GM23248 (cell line): ENCODE results near the gene NEK2. TPM values are rescaled to one million over a fixed set of nuclear protein-coding genes. Genes with fewer than 3 reads are reported as not detected.
"Not testable (repeated sequence)": the region's sequence is repeated elsewhere in the genome, so short reads cannot be mapped to it uniquely, and the experiment has no call there.

Experiments used
- DNase-seq: peaks from one replicate; pipeline ENCODE4 v3.0.0-alpha.2; 2015
- H2AFZ ChIP-seq: fragments of 200-600 bp; sonication (generic); 2 replicates; pipeline ENCODE4 v1.6.1; 2016; ENCODE audit warnings: antibody characterized with exemption
- H3F3A ChIP-seq: fragments of 200-600 bp; sonication (generic); 2 replicates; pipeline ENCODE4 v1.6.1; 2016; ENCODE audit warnings: mild to moderate bottlenecking, antibody characterized with exemption, mixed run types; ENCODE audit not compliant: insufficient read depth
- H3K27ac ChIP-seq: fragments of 200-600 bp; sonication (generic); 2 replicates; pipeline ENCODE4 v1.5.1; 2016; ENCODE audit warnings: mild to moderate bottlenecking
- H3K27me3 ChIP-seq: fragments of 200-600 bp; sonication (generic); replicated peaks from 2 replicates; pipeline ENCODE4 v1.6.1; 2016; ENCODE audit warnings: mild to moderate bottlenecking; ENCODE audit not compliant: insufficient read depth
- H3K36me3 ChIP-seq: fragments of 200-600 bp; sonication (generic); 2 replicates; pipeline ENCODE4 v1.6.1; 2016; ENCODE audit warnings: low read depth, mild to moderate bottlenecking
- H3K4me1 ChIP-seq: fragments of 200-600 bp; sonication (generic); 2 replicates; pipeline ENCODE4 v1.6.1; 2016; ENCODE audit warnings: mild to moderate bottlenecking; ENCODE audit not compliant: insufficient read depth
- H3K4me2 ChIP-seq: fragments of 200-600 bp; sonication (generic); one replicate; pipeline ENCODE4 v1.6.1; 2016; ENCODE audit warnings: mild to moderate bottlenecking; ENCODE audit not compliant: unreplicated experiment
- H3K4me3 ChIP-seq: fragments of 200-600 bp; sonication (generic); 2 replicates; pipeline ENCODE4 v1.5.1; 2016; ENCODE audit warnings: mild to moderate bottlenecking
- H3K79me2 ChIP-seq: fragments of 200-600 bp; sonication (generic); 2 replicates; pipeline ENCODE4 v1.6.1; 2016; ENCODE audit warnings: mild to moderate bottlenecking; ENCODE audit not compliant: insufficient read depth
- H3K9ac ChIP-seq: fragments of 200-600 bp; sonication (generic); 2 replicates; pipeline ENCODE4 v1.6.1; 2016; ENCODE audit warnings: mild to moderate bottlenecking
- H3K9me2 ChIP-seq: fragments of 200-600 bp; sonication (generic); 2 replicates; pipeline ENCODE4 v1.6.1; 2016; ENCODE audit warnings: mixed run types, mild to moderate bottlenecking, moderate library complexity; ENCODE audit not compliant: insufficient read depth
- H3K9me3 ChIP-seq: fragments of 200-600 bp; sonication (generic); one replicate; pipeline ENCODE4 v1.6.1; 2017; ENCODE audit warnings: low read depth
- H4K20me1 ChIP-seq: fragments of 200-600 bp; sonication (generic); 2 replicates; pipeline ENCODE4 v1.6.0; 2016; ENCODE audit not compliant: insufficient read depth
- EZH2 ChIP-seq: fragments of 200-600 bp; sonication (generic); IDR thresholded peaks from 2 replicates; pipeline ENCODE4 v1.6.1; 2018; ENCODE audit warnings: antibody characterized with exemption, mild to moderate bottlenecking; ENCODE audit not compliant: insufficient read depth, poor library complexity, severe bottlenecking
- EZH2phosphoT487 ChIP-seq: fragments of 200-600 bp; sonication (generic); IDR thresholded peaks from 2 replicates; pipeline ENCODE4 v1.6.1; 2018; ENCODE audit warnings: antibody characterized with exemption, moderate library complexity, mild to moderate bottlenecking, low read depth; ENCODE audit not compliant: insufficient read depth
- WGBS, 2 experiments: methylation state at CpG; one replicate each; pipeline ENCODE4 v1.1.6; 2015 to 2017; ENCODE audit warnings: low lambda C conversion rate in 2 of 2, low coverage in 1 of 2; ENCODE audit errors: missing lambda C conversion rate in 2 of 2; 5-methylcytosine and 5-hydroxymethylcytosine counted together
- in situ Hi-C: fragments of 300-500 bp; cut with MboI; formaldehyde crosslinking; loops from 2 replicates; pipeline ENCODE4 v1.15.0; 2020
- polyA plus RNA-seq: library from polyadenylated mRNA; unstranded; fragments of >200 nt; fragmentation: Nextera tagmentation; extraction: Ambion mirVana; gene quantifications from 2 replicates; pipeline ENCODE4 v1.2.1, GENCODE V29; 2016
- total RNA-seq: library from RNA; depleted of rRNA; stranded (reverse); fragments of >200 nt; shearing (Covaris generic); gene quantifications from 2 replicates; pipeline ENCODE4 v1.2.3, GENCODE V29; 2014

The NEK2 gene
- total and polyA plus RNA-seq, 2 experiments from 2014 or later = 10.6 to 11.3 TPM

DNA sequence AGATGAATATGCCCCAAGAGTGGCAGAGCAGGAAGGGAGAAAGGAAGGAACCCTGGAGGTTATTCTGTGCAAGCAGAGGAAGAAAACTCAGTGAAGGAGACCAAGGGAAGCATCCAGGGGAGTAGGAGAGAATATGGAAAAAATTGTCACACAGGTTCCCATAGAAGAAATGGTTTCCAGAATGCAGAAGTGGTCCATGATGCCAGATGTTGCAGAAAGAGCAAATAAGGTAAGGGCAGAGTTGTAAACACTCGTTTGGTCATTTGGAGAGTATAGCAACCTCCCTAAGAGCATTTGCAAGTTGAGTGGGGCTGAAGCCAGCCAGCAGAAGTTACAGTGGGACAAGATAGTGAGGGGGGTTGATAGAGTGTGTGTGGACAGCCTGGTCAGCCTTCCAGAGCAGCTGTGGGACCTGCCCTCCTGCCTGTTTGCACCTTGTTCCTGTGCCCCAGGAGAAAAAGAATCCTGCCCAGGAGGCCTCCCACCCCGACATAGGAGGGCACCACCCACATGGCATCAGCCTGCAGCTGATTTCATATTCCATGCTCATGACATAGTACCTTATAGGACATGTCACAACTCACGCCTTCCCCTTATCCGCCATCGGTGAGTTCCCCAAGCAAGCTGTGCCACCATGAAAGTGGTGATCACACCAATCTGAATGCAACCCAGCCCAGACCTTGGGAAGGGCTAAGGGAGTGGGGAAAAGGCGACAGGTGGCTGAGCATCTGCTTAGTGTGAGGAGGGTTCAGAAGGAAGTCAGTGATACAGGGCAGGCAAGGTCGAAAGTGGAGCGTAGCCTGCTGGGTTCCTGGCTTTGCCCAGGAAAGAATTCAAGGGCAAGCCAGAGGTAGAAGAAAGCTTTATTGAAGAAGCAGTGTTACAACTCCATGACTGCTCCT, 8.2 kb upstream of the NEK2 start:
- TF ChIP-seq EZH2 (no peak), EZH2phosphoT487 (no peak)
- Histone ChIP-seq H3K27me3 (no peaks in the 10 kb centered on the region), H3K9ac (no peak overlapping the region), H3K4me2 (no peak overlapping the region), H4K20me1 (no peaks in the 10 kb centered on the region), H3K27ac (no peak overlapping the region), H3K79me2 (no peaks in the 10 kb centered on the region), H3K36me3 (no peaks in the 10 kb centered on the region), H3K4me3 (no peak overlapping the region), H3F3A (peaks cover 7% of the 10 kb centered on the region; the same call in 1 of the 2 replicates), H3K4me1 (peaks cover 4% of the 10 kb centered on the region; the same call in 1 of the 2 replicates), H3K9me2 (no peaks in the 10 kb centered on the region), H3K9me3 (no peaks in the 10 kb centered on the region), H2AFZ (no peak overlapping the region)
- DNase-seq = no peak
- 71 to 78% methylated on average over 8 of the region's 8 CpGs for WGBS, 2 experiments
- in situ Hi-C loops = loop anchor here (10.0 to 25.0 kb wide), 2 partner anchors 329 to 771 kb away; no protein-coding TSS in a partner anchor

DNA sequence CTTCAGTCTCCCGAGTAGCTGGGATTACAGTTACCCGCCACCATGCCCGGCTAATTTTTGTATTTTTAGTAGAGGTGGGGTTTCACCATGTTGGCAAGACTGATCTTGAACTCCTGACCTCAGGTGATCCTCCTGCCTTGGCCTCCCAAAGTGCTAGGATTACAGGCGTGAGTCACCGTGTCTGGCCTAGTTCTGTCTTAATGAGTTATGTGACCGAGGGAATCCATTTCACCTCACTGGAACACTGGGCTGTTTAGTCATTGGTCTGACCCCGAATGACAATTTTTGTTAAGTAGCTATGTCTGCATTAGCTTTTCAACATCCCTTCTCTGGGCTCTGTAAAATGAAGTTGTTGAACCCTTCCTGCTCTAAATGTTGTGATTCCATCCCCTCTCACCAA, 6.8 kb upstream of the NEK2 start:
- not testable (repeated sequence) for H3K4me3 ChIP-seq, H3K4me2 ChIP-seq, H3F3A ChIP-seq, H3K27me3 ChIP-seq, H3K9me3 ChIP-seq, H3K4me1 ChIP-seq, H2AFZ ChIP-seq, H3K9me2 ChIP-seq, H4K20me1 ChIP-seq, H3K79me2 ChIP-seq, H3K27ac ChIP-seq, H3K9ac ChIP-seq, H3K36me3 ChIP-seq
- in situ Hi-C loops = loop anchor here (10.0 to 25.0 kb wide), 2 partner anchors 330 to 773 kb away; no protein-coding TSS in a partner anchor
- 74 to 77% methylated on average over 7 of the region's 7 CpGs for WGBS, 2 experiments
- DNase-seq = peak; percentile 12

DNA sequence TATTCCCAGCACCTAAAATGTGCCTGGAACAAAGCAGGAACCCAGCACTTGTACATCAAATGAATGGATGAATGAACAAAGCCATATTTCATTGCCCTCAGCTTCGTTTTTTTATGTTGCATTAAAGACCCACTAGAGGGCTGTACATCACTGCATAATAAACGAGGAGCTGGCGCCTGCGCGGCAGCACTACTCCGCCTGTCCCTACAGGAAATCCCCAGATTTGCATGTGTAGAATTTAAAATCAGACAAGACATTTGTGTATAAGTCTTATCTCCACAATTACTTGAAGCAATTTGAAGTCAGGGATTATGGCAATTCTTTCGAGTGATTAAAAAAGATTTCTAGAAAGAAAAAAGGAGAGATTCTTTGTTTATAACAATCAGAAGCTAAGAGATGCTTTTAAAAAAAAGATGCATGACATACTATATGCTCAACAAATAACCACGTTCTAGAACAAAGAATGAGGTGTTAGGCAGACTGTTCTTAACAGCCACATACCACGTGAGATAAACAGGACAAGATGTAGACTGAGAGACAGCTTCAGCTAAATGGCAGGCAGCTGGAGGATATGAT, 5.4 kb upstream of the NEK2 start:
- H3K9ac ChIP-seq = no peak overlapping the region
- in situ Hi-C loops = loop anchor here (10.0 to 25.0 kb wide), 2 partner anchors 331 to 774 kb away; no protein-coding TSS in a partner anchor

DNA sequence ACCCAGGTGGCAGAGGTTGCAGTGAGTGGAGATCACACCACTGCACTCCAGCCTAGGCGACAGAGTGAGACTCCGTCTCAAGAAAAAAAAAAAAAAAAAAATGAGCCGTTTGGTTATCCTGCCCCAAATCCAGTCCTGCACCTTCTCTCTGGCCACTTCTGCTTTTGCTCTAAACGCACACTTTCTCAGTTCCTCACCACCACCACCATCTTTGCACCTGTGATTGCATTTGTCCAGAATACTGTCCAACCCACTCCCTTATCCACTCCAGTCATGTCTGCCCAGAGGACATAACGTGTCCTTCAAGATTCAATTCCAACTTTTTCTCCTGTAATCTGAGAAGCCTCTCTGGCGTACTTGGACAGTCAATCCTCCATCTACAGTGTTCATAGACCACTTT, 2.2 kb upstream of the NEK2 start:
- Histone ChIP-seq H3K4me2 (no peak overlapping the region), H3K36me3 (no peaks in the 10 kb centered on the region), H3K79me2 (peaks cover 19% of the 10 kb centered on the region), H3K9me3 (no peaks in the 10 kb centered on the region), H3K27me3 (no peaks in the 10 kb centered on the region), H2AFZ (no peak overlapping the region), H3K4me1 (peaks cover 4% of the 10 kb centered on the region; the same call in 1 of the 2 replicates), H4K20me1 (no peaks in the 10 kb centered on the region), H3K27ac (no peak overlapping the region), H3F3A (peaks cover 7% of the 10 kb centered on the region; the same call in 1 of the 2 replicates), H3K9ac (no peak overlapping the region), H3K9me2 (no peaks in the 10 kb centered on the region), H3K4me3 (no peak overlapping the region)
- 50 to 51% methylated on average over 6 of the region's 6 CpGs for WGBS, 2 experiments
- TF ChIP-seq EZH2phosphoT487 (no peak), EZH2 (no peak)
- in situ Hi-C loops = loop anchor here (25.0 kb wide), 1 partner anchor 335 kb away; no protein-coding TSS in a partner anchor
- DNase-seq = no peak

More for the DNA sequence above, 5.4 kb upstream of the NEK2 start:
- Histone ChIP-seq H3K36me3 (no peaks in the 10 kb centered on the region), H4K20me1 (no peaks in the 10 kb centered on the region), H2AFZ (peak overlapping the region; percentile 83), H3K9me2 (no peaks in the 10 kb centered on the region), H3K9me3 (no peaks in the 10 kb centered on the region), H3K4me1 (peaks cover 4% of the 10 kb centered on the region; the same call in 1 of the 2 replicates), H3K27ac (no peak overlapping the region), H3K4me3 (no peak overlapping the region), H3K27me3 (no peaks in the 10 kb centered on the region), H3K79me2 (no peaks in the 10 kb centered on the region), H3F3A (peaks cover 7% of the 10 kb centered on the region; the same call in 1 of the 2 replicates), H3K4me2 (peak overlapping the region; percentile 18)
- WGBS, 2 experiments = 1 to 2% methylated on average over 9 of the region's 9 CpGs
- peak; percentile 94 for DNase-seq
- TF ChIP-seq EZH2 (no peak), EZH2phosphoT487 (no peak)
